GM21390 (cell line): ENCODE results near the gene L3MBTL4.

ENCODE experiments used
- ATAC-seq: cut with Tn5 transposase; IDR thresholded peaks from one replicate; pipeline ENCODE4 v1.9.1; 2021; ENCODE audit not compliant: unreplicated experiment

Gene L3MBTL4

GRCh38 chr18:5937795-5938194 lies 476.9 kb downstream of the L3MBTL4 start:
- ATAC-seq: no peak

GRCh38 chr18:5937121-5937520 lies 477.6 kb downstream of the L3MBTL4 start:
- no peak for ATAC-seq

DNA sequence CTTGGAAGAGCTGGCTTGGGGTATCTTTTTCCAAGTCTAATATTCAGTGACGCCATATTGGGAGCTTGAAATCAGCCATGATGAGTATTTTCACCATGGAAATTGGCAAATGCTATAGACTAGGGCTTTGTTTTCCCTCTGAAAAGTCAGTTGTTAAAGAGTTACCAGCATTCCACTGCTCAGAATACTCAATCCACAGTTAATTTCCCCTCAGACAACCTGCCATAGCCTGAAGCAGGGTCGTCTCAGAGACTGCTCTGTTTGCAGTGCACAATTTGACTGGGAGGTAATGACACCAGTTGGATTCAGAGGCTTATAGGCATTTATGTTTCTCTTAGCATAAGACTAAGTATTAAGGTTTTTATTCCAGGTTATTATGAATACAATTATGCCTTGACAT lies 483.9 kb downstream of the L3MBTL4 start:
- ATAC-seq: no peak

DNA sequence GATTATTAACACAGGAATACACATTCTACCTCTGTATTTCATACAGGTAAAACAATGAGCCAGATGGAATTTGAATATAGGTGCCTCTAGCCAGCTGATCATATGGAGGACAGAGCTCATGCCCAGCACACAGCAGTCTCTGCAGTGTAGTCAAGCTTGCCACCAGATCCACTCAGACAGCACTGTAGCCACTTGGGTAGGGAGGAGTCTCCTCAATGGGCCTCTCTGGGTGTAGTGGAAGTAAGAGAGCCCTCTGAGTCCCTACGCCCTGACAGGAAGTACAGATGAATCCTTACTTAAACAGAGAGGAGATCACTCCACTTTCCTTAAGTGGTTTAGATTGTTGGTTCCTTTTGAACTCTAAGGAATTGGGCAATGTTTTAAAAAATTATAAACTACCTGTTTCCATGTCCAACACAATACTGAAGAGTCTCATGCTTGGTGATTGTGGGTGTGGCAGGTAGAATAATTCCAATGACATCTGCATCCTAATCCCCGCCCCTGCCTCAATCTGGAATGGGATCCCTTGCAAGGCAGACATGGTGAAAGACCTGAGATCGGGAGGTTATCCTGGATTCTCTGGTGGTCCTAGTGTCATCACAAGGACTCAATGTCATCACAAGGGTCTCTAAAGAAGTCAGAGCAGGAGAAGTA lies 496.4 kb downstream of the L3MBTL4 start:
- no peak for ATAC-seq

DNA sequence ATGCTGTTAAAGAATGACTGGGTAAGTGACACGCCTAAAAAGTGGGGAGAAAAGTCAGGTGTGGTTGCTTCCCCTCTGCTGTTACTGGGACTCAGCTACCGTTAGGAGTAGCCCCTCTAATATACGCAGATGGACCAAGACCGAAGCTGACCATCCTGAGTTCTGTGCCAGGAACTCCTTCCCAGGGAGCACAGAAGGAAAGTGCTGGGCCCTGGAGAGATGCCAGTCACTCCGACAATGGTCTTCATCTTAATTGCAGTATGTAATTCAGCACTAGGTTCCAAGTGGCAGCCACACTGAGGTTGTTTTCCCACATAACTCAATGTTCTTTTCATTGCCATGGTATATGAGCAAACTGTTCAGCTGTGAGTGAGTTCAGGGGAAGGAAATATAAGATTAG lies 499.8 kb downstream of the L3MBTL4 start:
- no peak for ATAC-seq

- no peak for ATAC-seq
These were observed 500.7 kb downstream of the L3MBTL4 start for GRCh38 chr18:5914016-5914415.

GRCh38 chr18:5912566-5912965 lies 502.1 kb downstream of the L3MBTL4 start:
- no peak for ATAC-seq

GRCh38 chr18:5909125-5909524 lies 505.6 kb downstream of the L3MBTL4 start:
- ATAC-seq: no peak
